Measurements from ENCODE around the gene FBXL20. TPM values are rescaled to one million over a fixed set of nuclear protein-coding genes. Genes with fewer than 3 reads are reported as not detected.

Gene FBXL20
- total and polyA plus RNA-seq, 5 donors, result 4.0 to 12.4 (median 9.6) TPM

- H3K4me3 ChIP-seq (ENCODE audit: low read length), result no peak overlapping the region
- DNase-seq (no peak), ATAC-seq (no peak)
- no peaks in the 10 kb centered on the region for H3K4me1 ChIP-seq (ENCODE audit: control insufficient read depth, insufficient read depth, low read length)
- 79% methylated on average over 1 of the region's 1 CpG for WGBS
- H3K27me3 ChIP-seq (ENCODE audit: control insufficient read depth, insufficient read depth), result no peaks in the 10 kb centered on the region
- intact Hi-C loops (cut with DNase I), result no loop called here
- H3K9me3 ChIP-seq (ENCODE audit: control insufficient read depth, low read length), result no peaks in the 10 kb centered on the region
- no peak overlapping the region for H3K27ac ChIP-seq (ENCODE audit: low read length)
These were observed 5.5 kb upstream of the FBXL20 start for GRCh38 chr17:39406951-39407350.

GRCh38 chr17:39405436-39405835, 4.0 kb upstream of the FBXL20 start:
- no peak overlapping the region for H3K27ac ChIP-seq (ENCODE audit: low read length)
- intact Hi-C loops (cut with DNase I), result no loop called here

DNA sequence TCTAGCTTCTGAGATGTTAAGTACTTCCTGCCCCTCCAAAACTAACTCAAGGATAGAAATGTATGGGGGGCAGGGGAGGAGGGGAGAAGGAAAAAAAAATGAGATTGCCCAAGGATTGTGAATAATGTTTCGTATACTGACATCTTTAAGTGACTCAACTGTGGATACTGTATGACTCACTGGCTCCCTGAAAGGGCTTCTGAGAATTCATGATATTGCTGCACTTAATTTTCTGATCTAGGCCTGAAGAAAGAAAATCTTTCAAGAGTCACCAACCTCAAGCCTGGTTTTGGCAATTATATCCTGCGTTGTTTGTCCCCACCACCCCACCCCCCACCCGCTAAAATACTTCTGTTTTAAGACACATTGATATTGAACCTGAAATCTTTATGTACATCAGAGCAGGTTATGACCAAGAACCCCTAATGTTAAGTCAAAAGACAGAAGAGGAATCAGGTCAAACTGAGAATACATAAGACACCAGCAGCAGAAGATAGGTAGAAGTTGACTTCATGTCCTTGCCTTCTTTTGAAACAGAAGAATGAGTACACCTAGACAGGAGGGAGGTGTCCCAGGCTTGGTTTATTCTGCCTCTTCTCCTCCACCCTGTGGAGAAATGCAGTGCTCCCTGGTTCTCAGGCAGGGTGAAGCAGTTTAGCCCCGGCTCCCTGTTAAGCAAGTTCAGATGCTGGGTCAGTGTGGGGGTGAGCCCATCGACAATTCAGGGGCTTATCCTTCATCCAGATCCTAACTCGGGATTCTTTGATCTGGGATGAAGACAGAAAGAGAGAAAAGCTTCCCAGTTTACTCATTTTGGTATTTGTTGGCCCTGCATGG, 3.3 kb upstream of the FBXL20 start:
- no peak overlapping the region for H3K27ac ChIP-seq (ENCODE audit: low read length)

More at GRCh38 chr17:39405436-39405835, 4.0 kb upstream of the FBXL20 start:
- DNase-seq, result no peak
- 50% methylated on average over 1 of the region's 1 CpG for whole genome bisulfite sequencing
- Histone ChIP-seq H3K27me3 (ENCODE audit: control insufficient read depth, insufficient read depth) (no peaks in the 10 kb centered on the region), H3K4me1 (ENCODE audit: control insufficient read depth, insufficient read depth, low read length) (no peaks in the 10 kb centered on the region), H3K9me3 (ENCODE audit: control insufficient read depth, low read length) (no peaks in the 10 kb centered on the region), H3K4me3 (ENCODE audit: low read length) (no peak overlapping the region)
- ATAC-seq, result no peak

DNA sequence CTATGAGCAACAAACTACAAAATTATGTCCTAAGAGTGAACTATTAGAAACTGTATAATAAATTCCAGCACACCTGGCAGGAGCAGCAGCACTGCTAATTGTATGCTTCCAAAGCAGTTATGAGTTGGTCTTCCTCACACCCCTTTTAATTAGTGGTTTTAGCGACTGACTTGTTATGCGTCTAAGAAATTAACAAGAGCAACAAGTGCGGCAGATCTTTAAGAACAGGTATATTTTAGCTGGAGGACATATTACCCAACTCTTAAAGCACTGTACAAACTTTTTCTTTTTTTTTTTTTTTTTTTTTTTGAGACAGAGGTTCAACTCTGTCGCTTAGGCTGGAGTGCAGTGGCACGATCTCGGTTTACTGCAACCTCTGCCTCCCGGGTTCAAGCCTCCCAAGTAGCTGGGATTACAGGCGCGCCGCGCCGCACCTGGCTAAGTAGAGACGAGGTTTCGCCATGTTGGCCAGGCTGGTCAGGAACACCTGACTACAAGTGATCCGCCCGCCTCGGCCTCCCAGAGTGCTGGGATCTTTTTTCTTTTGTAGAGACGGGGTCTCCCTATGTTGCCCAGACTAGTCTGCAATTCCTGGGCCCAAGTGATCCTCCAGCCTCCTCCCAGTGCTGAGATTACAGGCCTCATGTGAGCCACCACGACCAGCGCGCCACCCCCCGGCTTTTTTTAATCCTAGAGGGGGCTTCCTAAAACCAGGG, 1.6 kb upstream of the FBXL20 start:
- DNase-seq, result peak in 1 of 3 donors; percentile 56

More for the DNA sequence above, 3.3 kb upstream of the FBXL20 start:
- 83% methylated on average over 6 of the region's 6 CpGs for WGBS
- no peaks in the 10 kb centered on the region for H3K27me3 ChIP-seq (ENCODE audit: control insufficient read depth, insufficient read depth)
- no peak for DNase-seq
- no peak overlapping the region for H3K4me3 ChIP-seq (ENCODE audit: low read length)
- no peak for ATAC-seq
- no peaks in the 10 kb centered on the region for H3K9me3 ChIP-seq (ENCODE audit: control insufficient read depth, low read length)
- H3K4me1 ChIP-seq (ENCODE audit: control insufficient read depth, insufficient read depth, low read length), result no peaks in the 10 kb centered on the region
- intact Hi-C loops (cut with DNase I), result no loop called here

GRCh38 chr17:39402244-39402889, 941 bp upstream of the FBXL20 start:
- ATAC-seq (peak; percentile 93 to 94), DNase-seq (peak; percentile 94 to 98 (median 96))
- WGBS, result under 1% methylated on average over 53 of the region's 53 CpGs
- no peaks in the 10 kb centered on the region for H3K4me1 ChIP-seq (ENCODE audit: control insufficient read depth, insufficient read depth, low read length)
- H3K27me3 ChIP-seq (ENCODE audit: control insufficient read depth, insufficient read depth), result no peaks in the 10 kb centered on the region
- H3K9me3 ChIP-seq (ENCODE audit: control insufficient read depth, low read length), result no peaks in the 10 kb centered on the region
- H3K27ac ChIP-seq (ENCODE audit: low read length), result peak overlapping the region; percentile 79
- intact Hi-C loops (cut with DNase I), result no loop called here
- H3K4me3 ChIP-seq (ENCODE audit: low read length), result peak overlapping the region; percentile 90

More for the DNA sequence above, 1.6 kb upstream of the FBXL20 start:
- intact Hi-C loops (cut with DNase I), result no loop called here
- ATAC-seq, result no peak
- no peaks in the 10 kb centered on the region for H3K27me3 ChIP-seq (ENCODE audit: control insufficient read depth, insufficient read depth)
- H3K4me1 ChIP-seq (ENCODE audit: control insufficient read depth, insufficient read depth, low read length), result no peaks in the 10 kb centered on the region
- WGBS, result 57% methylated on average over 22 of the region's 22 CpGs
- H3K4me3 ChIP-seq (ENCODE audit: low read length), result no peak overlapping the region
- no peak overlapping the region for H3K27ac ChIP-seq (ENCODE audit: low read length)
- no peaks in the 10 kb centered on the region for H3K9me3 ChIP-seq (ENCODE audit: control insufficient read depth, low read length)

DNA sequence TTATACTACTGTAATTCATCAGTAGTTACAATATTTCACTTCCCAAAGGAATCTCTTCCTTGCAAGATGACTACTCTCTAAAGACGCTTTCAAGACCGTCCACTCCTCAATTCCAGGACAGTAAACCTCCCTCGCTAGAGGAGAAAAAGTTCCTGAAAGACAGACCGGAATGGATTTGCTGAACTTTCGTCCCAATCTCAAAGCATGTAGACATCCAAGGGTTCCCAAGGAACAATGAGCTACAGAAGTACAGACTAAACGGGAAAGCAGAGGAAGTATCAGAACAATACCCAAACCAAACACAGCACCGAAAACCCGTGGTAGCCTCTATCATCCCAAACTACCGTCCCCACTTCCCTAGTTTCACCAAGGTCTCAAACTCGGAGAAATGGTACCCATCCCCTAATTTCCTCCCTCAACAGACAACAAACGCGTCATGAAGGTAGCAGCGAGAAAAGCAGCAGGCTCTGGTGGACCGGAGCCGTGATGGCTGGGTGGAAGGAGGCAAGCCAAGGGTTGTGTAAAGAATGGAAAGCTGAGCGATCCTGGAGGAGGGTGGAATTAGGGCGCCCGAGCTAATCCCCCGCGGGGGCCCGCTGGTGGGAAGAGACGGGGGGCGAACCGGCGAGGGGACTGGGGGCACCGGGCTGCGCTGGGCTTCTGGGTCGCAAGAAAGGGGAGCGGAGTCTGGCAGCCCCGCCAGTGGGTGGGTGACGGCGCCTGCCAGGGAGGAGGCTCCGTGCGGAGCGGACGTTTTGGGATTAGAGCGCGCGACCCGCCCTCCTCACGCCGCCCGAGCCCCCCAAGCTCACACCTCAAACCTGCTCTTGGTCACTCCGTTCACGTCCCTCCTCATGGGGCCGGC, 647 bp downstream of the FBXL20 start:
- WGBS, result under 1% methylated on average over 46 of the region's 46 CpGs
- Histone ChIP-seq H3K4me3 (ENCODE audit: low read length) (peak overlapping the region; percentile 90), H3K27me3 (ENCODE audit: control insufficient read depth, insufficient read depth) (no peaks in the 10 kb centered on the region), H3K4me1 (ENCODE audit: control insufficient read depth, insufficient read depth, low read length) (no peaks in the 10 kb centered on the region), H3K9me3 (ENCODE audit: control insufficient read depth, low read length) (no peaks in the 10 kb centered on the region), H3K27ac (ENCODE audit: low read length) (peak overlapping the region; percentile 76)
- DNase-seq, result peak in 1 of 3 donors; percentile 76
- intact Hi-C loops (cut with DNase I), result loop anchor here in 1 of 4 donors (2.0 kb wide), 1 partner anchor 50 kb away; the partner anchor contains the start of gene MED1
- ATAC-seq, result peak; percentile 3 to 13

GRCh38 chr17:39399791-39400190, 1.6 kb downstream of the FBXL20 start:
- intact Hi-C loops (cut with DNase I), result loop anchor here in 2 of 4 donors (2.0 to 10.0 kb wide), 2 partner anchors 51 to 115 kb away; partner anchors contain the start of gene MED1 (in 1 of the 2)
- Histone ChIP-seq H3K4me1 (ENCODE audit: control insufficient read depth, insufficient read depth, low read length) (no peaks in the 10 kb centered on the region), H3K27ac (ENCODE audit: low read length) (no peak overlapping the region)

DNA sequence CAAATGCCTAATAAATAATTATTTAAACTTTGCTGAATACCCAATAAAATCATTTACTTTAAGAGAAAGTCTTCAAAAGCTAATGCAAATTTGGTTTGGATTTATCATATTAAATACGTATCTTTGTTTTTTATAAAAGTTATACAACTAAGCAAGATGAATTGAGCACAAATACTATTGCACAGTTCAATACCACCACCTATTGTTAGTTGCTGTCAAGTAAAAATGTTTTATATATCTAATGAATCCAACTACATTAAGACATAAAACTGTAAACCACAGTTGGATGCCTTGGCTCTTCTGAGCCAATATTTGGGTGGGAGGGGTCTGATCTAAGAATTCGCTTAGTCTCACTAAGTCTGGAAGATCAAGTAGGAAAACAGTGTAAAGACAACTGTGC, 7.7 kb downstream of the FBXL20 start:
- intact Hi-C loops (cut with DNase I), result loop anchor here in 1 of 4 donors (10.0 kb wide), 1 partner anchor 109 kb away; no protein-coding TSS in a partner anchor
- Histone ChIP-seq H3K4me1 (ENCODE audit: control insufficient read depth, insufficient read depth, low read length) (no peaks in the 10 kb centered on the region), H3K27ac (ENCODE audit: low read length) (no peak overlapping the region), H3K9me3 (ENCODE audit: control insufficient read depth, low read length) (no peaks in the 10 kb centered on the region), H3K4me3 (ENCODE audit: low read length) (no peak overlapping the region), H3K27me3 (ENCODE audit: control insufficient read depth, insufficient read depth) (no peaks in the 10 kb centered on the region)
- no peak for DNase-seq
- WGBS, result 43% methylated on average over 2 of the region's 2 CpGs
- no peak for ATAC-seq

More at GRCh38 chr17:39399791-39400190, 1.6 kb downstream of the FBXL20 start:
- ATAC-seq, result no peak
- DNase-seq, result no peak
- no peaks in the 10 kb centered on the region for H3K9me3 ChIP-seq (ENCODE audit: control insufficient read depth, low read length)
- H3K27me3 ChIP-seq (ENCODE audit: control insufficient read depth, insufficient read depth), result no peaks in the 10 kb centered on the region
- WGBS, result 51% methylated on average over 4 of the region's 4 CpGs
- H3K4me3 ChIP-seq (ENCODE audit: low read length), result no peak overlapping the region

DNA sequence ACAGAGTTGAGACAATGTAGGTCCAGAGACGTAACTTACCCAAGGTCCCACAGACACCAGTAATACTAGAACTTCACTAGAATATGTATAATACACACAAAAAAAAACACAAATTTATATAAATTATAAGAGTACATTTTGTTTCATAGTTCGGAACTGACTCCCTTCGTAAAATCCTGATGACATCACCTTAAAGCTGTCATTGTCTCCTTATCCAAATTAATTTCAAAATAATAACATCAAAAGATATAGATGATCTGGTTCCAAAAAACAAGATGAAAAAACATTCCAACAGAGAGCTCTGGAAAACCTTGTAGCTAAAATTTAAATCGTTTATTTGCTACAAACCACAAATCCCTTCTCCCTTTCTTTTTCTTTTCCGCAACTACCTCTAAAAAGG, 10.0 kb downstream of the FBXL20 start:
- intact Hi-C loops (cut with DNase I), result loop anchor here in 1 of 4 donors (10.0 kb wide), 1 partner anchor 107 kb away; no protein-coding TSS in a partner anchor
- no peak overlapping the region for H3K4me3 ChIP-seq (ENCODE audit: low read length)
- no peaks in the 10 kb centered on the region for H3K9me3 ChIP-seq (ENCODE audit: control insufficient read depth, low read length)
- 90% methylated on average over 5 of the region's 5 CpGs for WGBS
- DNase-seq (no peak), ATAC-seq (no peak)
- no peaks in the 10 kb centered on the region for H3K4me1 ChIP-seq (ENCODE audit: control insufficient read depth, insufficient read depth, low read length)
- no peaks in the 10 kb centered on the region for H3K27me3 ChIP-seq (ENCODE audit: control insufficient read depth, insufficient read depth)
- no peak overlapping the region for H3K27ac ChIP-seq (ENCODE audit: low read length)

DNA sequence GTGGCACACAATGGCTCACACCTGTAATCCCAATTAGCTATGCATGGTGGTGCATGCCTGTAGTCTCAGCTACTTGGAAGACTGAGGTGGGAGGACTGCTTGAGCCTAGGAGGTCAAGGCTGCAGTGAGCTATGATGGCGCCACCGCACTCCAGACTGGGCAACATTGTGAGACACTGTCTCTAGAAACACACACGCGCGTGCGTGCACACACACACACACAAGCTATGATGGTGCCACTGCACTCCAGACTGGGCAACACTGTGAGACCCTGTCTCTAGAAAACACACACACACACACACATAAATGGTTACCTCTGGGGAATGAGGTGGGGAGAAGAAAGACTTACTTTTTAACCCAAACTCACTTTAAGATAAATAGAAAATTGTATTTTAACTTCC, 16.4 kb downstream of the FBXL20 start:
- DNase-seq (no peak), ATAC-seq (no peak)
- Histone ChIP-seq H3K27me3 (ENCODE audit: control insufficient read depth, insufficient read depth) (no peaks in the 10 kb centered on the region), H3K4me1 (ENCODE audit: control insufficient read depth, insufficient read depth, low read length) (no peaks in the 10 kb centered on the region), H3K9me3 (ENCODE audit: control insufficient read depth, low read length) (no peaks in the 10 kb centered on the region), H3K4me3 (ENCODE audit: low read length) (no peak overlapping the region), H3K27ac (ENCODE audit: low read length) (no peak overlapping the region)
- intact Hi-C loops (cut with DNase I), result no loop called here
- 96% methylated on average over 6 of the region's 6 CpGs for WGBS

All from right cardiac atrium (tissue), 5 donors.